HK-2 (cell line): ENCODE data around the gene SLC7A6OS.
A peak's percentile ranks its signal among the peaks of the same experiment; 100 is the strongest.

Source experiments
- DNase-seq: peaks from one replicate; pipeline ENCODE4 v3.0.0-alpha.2; 2018; ENCODE audit not compliant: unreplicated experiment

The SLC7A6OS gene

DNA sequence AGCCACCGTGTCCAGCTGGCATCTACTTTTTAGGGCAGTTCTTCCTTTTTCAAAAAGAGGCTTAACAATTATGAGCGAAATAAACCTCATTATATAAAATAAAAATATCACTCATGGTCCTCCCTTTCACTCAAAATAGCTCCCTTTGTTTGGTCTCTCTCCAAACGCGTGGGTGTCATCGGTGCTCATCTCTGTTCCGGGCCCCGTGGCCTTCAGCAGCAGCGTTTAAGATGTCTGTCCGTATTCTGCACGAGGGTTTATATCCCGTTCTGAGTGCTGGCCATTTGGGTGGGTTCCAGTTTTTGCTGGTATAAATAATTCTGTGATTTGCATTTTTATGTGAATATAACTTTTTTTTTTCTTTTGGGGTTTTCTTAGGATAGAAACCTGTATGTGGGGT is 33.5 kb upstream of the SLC7A6OS start:
- DNase-seq: no peak

DNA sequence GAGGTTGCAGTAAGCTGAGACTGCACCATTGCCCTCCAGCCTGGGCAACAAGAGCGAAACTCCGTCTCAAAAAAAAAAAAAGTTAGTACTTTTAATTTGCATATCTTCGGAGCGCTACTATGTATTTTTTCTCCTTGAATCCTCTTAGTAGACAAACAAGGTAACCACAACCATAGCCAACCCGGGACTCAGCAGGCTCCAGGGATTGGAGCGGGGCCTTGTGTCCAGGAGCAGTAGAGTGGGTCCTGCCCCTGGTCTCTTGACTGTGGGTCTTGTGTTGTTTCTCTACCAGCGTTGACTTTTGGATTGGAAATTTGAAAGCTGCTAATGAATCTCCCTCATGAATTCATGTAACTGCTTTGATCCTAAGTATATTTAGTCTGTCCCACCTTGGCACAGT is 32.4 kb upstream of the SLC7A6OS start:
- DNase-seq: no peak

DNA sequence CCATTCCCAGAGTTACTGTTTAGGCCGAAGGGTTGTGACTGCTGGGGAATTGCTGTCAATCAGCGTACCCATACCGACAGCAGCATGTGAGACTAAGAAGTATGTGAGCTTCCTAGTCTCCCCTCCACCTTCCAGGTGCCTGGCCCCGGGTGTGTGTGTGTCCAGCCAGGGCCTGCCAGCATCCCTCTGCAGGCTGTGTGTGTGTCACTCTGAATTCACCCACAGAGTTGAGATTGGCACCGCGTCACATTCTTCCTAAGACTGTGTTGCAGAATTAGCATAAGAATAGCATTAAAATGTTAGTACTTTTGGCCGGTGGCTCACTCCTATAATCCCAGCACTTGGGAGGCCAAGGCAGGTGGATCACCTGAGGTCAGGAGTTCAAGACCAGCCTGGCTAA is 31.9 kb upstream of the SLC7A6OS start:
- no peak for DNase-seq

DNA sequence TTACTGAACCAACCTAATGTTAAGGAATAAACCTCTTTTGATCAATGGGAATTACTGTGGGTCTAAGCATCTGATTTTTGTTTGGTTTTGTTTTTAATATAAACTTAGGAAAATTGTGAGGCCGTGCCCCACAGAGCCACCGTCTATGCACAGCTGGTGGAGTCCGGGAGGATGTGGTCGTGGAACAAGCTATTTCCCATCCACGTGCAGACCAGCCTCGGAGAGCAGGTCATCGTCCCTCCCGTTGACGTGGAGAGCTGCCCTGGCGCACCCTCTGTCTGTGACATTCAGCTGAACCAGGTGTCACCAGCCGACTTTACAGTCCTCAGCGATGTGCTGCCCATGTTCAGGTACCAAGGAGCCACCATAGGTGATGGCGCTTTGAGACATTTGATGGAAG is 28.5 kb upstream of the SLC7A6OS start:
- no peak for DNase-seq

DNA sequence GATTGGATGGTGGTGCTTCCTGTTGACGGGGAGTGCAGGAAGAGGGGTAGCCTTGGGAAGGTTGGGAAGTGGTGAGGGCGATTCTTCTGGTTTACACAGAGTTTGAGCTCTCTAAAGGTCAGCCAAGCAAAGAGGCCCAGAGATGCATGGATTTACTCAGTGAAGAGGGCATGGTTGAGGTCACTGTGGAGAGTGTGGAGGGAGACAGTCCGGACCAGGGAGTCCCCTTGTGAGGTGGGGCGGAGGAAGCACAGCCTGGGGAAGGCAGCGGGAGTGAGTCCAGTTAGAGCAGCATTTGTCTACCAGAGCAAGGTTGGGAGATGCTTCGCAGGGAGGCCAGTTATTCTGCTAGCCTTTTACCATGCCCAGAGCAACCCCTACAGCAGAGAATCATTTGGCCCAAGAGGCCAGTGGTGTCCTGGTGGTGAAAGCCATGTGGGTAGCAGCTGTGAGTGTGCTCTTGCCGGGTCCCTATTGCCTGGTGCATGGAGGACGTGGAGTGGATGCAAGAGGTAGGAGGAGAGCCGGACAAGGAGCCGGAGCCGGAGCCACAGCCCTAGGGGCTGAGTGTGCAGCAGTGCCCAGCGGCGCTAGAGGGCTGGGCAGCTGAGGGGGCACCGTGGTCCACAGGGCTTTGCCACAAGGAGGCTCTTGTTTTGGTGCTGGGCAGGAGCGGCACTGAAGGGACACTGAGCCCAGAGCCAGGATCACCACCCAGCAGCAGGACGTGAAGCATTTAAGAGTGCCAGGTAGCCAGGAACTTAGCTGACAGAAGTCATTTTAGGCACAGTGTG is 27.8 kb upstream of the SLC7A6OS start:
- DNase-seq: no peak

DNA sequence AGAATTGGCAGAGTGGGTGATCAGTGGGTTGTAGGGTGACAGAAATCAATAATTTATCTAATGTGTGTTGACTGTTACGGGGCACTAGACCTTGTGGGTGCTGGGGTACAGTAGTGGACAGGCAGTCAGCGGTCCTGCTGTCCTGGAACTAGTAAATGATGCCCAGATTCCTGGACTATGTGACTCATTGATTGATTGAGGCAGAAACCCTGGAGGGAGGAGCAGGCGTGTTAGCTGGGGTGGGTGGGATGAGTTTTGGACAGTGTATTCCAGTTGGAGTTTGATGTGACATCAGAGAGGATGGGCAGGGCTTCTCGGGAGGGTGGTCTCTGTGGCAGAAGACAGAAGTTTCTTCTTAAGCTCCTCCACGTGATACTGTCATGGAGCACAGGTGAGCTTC is 24.4 kb upstream of the SLC7A6OS start:
- DNase-seq: no peak

DNA sequence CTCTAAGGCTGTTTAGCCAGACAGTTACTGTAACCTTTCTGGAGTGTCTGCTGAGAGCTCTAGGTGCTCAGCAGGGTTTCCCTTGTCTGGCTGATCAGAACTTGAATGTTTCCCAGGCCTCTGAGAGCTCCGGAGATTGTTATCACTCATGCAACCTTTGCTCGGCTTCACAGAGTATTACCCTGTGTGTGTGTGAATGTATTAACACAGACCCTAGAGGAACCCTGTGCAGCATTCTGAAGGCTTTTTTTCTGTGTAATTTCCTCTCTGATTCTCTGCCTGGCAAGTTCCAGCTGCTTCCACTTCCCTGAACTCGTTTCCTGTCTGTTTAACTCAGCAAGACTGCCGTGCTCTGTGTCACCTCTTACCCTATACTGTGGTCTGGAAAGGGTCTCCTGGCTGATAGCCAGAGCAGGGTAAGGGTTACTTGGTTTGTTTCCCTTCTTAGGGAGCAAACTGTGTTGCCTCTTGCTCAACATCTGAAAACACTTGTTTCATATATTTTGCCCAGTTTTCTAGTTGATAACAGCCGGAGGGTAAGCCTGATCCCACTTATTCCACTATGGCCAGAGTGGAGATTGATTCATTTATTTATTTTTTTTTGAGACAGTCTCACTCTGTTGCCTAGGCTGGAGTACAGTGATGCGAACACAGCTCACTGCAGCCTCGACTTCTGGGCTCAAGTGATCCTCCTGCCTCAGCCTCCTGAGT is 21.8 kb upstream of the SLC7A6OS start:
- DNase-seq: no peak

DNA sequence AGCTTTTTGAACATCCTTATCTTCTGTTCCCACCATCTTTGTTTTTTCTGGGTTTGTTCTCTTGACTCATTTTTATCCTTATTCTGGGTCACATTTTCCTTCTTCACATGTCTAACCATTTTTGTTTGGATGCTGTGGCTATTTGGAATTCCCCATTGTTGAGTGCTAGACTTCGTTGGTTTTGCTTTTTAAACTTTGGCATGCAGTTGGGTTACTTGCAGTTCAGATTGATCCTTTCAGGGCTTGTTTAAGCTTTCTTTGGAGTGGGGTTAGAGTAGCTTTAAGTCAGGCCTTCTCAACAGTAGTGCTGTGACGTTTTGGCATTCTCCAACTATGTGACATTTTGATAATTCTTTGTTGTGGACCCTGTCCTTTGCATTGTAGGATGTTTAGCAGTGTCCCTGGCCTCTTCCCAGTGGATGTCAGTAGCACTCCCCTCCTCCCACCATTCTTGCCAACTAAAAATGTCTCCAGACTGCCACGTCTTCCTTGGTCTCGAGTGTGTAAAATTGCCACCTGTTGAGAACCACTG is 21.2 kb upstream of the SLC7A6OS start:
- DNase-seq: no peak

DNA sequence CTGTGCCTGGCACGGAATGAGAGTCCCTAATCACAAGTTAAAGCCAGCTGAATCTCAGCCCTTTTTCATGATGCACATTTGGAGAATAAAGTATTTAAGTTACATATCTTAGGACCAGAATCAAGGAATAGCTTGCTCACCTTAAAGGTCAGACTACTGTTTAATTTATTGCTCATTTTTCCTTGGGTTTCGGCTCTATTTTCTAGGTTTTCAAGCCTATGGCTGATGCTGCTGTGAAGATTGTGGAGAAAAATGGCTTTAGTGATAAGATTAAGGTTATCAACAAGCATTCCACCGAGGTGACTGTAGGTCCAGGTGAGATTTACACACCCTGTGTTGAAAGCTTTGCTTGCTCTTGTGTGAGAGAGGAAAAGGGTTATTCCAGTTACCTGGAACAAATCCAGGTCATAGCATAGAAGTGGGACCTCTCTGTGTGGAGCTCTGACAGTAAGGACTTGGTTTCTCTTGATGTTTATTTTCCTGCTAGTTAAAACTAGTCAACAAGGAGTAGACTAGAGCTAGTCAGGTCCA is 18.2 kb upstream of the SLC7A6OS start:
- DNase-seq: no peak

DNA sequence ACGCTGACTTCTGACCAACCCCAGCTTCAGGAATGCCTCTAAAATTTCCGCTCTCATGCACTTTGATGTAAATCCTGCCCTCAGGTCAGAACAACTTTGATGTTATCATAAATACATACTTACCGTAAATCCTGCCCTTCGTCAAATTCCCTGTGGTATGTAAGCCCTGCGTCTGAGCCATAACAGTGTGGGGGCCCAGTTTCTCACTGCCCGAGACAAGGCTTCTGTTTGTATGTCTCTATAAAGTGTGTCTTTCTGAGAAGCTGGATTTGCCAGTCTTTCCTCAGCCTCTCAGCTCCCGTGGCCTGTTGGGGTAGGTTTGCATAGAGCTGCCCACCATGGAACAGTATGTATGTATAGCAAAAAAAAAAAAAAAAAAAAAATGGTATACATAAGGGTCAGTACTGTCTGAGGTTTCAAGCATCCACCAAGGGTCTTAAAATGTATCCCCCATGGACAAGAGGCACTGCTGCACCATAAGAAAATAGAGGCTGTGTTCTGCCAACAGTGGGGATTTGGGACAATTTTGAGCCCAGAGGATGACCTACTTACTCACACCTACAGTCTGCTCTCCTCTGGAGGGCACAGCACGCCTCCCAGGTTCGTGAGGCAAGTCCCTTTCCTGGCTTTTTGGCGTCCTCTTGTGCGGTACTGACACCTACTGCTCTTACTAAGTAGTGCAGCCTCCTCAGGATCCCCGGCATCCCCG is 17.6 kb upstream of the SLC7A6OS start:
- DNase-seq: peak; percentile 76

DNA sequence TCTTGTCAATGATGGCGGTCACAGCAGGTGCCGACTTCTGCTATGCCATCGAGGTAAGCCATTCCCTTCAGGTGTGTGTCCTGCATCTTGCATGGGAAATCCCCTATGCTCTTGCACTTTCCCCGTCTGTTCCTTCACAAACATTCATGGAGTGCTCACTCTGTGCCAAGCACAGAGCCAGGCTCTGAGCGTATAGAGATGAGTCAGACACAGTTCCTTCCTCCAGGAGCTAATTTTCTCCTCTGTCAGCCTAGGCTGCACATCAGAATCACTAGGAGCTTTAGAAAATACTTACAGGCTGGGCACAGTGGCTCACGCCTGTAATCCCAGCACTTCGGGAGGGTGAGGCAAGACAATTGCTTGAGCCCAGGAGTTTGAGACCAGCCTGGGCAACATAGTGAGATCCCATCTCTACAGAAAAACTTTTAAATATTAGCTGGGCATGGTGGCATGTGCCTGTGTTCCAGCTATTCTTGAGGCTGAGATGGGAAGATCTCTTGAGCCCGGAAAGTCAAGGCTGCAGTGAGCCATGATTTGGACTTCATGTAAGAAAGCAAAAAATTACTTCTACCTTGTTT is 14.1 kb upstream of the SLC7A6OS start:
- no peak for DNase-seq

DNA sequence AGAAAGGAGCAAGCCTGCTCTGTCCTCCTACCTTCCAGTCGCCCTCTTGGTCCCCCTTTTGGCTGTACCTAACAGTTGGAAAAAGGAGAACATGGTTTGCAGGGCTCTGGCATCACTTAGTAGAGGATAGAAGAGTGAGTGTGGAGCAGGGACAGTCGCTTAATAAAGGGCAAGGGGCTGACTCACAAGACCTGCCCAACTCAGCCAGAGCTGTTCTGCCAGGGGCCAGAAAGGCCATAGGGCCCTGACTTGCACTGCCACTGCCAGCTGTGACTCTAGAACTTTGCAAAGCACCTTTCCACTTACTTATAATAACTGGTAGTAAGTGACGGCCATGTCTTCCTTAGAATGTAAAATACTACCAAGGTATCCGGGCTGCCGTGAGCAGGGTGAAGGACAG is 13.6 kb upstream of the SLC7A6OS start:
- DNase-seq: no peak

DNA sequence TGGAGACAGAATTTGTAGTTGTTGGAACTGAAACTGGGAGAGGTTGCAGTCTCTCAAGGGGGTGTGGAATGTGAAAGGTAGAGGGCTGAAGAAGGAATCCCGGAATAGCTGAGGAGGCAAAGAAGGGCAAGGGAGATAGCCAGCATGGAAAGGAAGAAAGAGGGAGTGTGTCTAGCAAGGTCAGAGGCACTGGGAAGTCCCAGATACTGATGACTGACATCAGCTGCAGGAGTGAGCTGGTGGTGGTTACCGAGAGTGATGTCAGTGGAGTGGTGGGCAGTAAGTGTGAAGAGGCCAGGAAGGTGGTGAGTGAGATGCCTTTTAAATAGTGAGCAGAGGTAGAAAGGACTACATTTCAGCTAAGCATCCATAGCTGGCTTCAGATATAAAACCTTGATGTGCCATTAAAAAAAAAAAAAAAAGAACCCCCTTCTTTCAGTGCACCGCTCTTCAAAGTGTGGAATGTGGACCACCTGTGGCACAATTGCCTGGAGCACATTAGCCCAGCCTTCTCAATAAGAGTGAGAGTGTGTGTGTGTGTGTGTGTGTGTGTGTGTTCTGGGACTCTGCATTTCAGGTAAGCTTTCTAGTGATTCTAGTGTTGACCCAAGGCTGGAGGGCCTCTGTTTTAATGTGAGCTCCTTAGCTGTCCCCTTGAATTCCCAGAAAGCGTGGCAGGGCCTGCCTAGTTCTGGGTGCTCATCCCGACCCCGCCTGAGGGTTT is 8.6 kb upstream of the SLC7A6OS start:
- no peak for DNase-seq

DNA sequence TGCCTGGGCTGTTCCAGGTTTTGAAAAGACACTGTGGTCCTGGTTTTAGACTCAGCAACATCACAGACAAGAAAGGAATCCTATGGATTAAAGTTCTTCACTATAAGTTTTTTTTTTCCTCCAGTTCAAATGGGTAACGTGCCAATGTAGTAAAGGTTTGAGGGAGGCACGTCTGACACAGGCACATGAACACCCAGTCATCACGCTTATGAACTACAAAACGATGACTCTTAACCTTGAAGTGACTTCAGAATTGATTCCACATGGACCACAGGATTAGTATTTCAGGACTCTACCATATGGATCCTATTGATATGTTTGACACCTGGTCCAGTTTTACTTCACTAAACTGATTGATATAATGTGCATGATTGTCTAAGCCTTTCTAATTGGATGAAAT is 2.4 kb upstream of the SLC7A6OS start:
- no peak for DNase-seq

DNA sequence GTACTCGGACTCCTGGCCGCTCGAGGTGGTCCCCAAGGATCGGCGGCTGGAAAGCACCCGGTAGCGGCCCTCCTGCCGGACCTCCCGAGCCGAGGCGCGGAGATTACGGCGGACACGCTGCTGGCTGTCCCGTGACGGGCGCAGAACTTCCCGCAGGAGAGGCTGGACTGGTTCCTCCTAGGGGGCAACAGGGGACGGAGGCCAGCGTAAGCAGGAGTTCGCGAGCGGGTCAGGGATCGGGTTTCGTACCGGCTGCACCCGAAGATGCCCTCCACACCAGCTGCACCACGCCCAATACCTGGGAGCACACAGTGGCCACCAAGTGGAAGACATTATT is 341 bp downstream of the SLC7A6OS start:
- DNase-seq: no peak

DNA sequence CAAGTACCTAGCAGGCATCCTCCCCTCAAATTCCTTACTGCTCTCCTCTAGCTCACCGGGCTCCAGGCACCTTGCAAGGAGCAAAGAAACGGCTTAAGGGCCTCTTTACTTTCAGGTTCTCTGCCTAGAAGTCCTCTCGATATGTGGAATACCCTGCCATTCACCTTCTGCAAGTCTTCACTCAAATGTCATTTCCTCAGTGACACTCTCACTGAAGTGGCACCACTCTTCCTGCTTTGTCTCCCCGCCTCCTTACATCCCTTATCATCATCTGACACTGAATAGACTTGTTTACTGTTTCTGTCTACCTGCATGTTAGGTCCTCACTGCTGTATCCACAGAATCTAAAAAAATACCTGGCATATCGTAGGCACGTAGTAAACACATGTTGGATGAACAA is 947 bp downstream of the SLC7A6OS start:
- DNase-seq: no peak

DNA sequence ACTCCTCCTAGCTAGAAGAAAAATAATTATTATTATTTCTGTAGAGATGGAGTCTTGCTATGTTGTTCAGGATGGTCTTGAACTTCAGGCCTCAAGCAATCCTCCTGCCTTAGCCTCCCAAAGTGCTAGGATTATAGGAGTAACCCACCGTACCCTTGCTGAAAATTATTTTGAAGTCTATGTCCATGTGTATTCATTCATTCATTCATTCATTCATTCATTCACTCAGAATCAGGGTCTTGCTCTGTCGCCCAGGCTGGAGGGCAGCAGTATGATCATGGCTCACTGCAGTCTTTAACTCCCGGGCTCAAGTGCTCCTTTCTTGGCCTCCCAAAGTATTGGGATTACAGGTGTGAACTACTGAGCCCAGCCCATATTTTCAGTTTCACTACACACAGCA is 4.1 kb downstream of the SLC7A6OS start:
- no peak for DNase-seq

DNA sequence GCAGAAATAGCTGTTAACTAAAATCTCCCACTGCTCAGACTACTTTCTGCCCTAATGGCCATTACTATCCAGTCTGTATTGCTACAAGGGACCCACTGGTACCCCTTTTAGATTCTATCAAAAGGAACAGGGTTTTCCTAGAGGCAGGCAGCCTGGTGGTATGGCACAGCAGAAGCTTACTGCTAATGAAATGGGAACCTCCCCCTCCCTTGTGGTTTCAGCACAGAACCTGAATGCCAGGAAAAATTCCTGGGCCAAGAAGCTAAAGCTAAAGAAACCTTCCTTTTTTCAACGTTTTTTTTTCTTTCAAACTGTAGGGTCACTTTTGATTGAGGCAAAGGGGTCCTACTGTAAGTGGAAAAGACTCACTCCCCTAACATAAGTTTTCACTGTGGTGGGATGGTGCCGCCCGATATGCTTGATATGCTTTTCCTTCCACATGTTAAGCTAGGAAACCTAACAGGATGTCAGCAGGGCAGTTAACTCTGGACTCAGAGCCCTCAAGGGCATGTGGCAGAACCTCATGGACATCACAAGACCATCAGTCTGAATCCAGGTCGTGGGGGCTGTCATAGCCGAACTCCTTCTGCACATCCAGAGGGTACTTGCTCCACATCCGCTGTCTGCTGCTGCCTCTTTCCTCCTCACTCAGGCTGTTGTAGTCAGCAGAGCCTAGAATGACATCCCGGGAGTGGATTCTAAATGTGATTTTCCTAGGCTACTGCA is 9.8 kb downstream of the SLC7A6OS start:
- DNase-seq: peak; percentile 16

DNA sequence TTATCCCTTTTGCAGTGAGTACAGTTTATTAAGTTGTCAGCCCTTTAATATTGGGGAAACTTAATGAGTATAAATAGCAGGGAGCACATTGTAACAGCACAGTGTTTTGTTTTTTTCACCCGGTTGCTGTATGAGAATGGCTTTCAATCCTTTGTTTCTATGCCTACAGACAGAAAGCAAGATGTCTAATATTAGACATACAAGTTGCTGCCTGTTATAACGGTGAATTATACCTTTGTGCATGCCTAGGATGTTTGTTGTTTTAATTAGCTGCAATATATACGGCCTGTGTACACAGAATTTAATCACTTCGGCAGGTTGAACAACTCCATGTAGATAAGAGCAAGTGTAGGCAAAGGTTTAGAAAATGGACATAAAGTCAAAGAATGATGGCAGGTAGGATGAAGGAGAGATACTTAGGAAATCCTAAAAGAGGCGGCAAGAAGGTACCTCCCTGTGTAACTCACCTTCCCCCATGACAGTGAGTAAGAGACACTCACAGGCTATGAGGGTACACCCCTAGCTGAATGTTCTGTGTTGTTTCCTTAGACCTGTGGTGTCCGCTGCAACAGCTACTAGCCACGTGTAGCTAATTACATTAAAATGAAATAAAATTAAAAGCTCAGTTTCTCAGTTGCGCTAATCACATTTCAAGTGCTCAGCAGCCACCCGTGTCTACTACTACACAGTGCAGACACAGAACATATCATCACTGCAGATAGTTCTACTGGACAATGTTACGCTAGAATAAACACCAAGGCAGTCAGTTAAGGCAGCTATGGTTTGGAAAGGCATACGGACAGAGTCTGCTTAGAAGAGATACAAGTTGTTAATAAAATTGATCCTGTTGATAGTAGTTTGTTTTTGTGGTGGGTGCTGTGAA is 10.9 kb downstream of the SLC7A6OS start:
- DNase-seq: no peak
